Ammon's horn (tissue), 1 donor: ENCODE measurements around the gene CACNA1F.

ENCODE experiments used
- DNase-seq: peaks from one replicate; pipeline ENCODE4 v3.0.0-alpha.2; 2016; ENCODE audit warnings: low spot score

Gene CACNA1F

GRCh38 chrX:49198540-49199314 is 34.4 kb downstream of the CACNA1F start:
- DNase-seq, result no peak

- DNase-seq, result no peak
Observed at GRCh38 chrX:49197543-49198087, 35.5 kb downstream of the CACNA1F start.

- no peak for DNase-seq
Observed at GRCh38 chrX:49193542-49193964, 39.6 kb downstream of the CACNA1F start.

- no peak for DNase-seq
Observed at GRCh38 chrX:49192722-49193328, 40.3 kb downstream of the CACNA1F start.

GRCh38 chrX:49191574-49192011 is 41.5 kb downstream of the CACNA1F start:
- no peak for DNase-seq

- DNase-seq, result peak; percentile 99
Observed at GRCh38 chrX:49190821-49191573, 42.1 kb downstream of the CACNA1F start.

GRCh38 chrX:49189606-49190005 is 43.5 kb downstream of the CACNA1F start:
- DNase-seq, result no peak

- DNase-seq, result no peak
Observed at GRCh38 chrX:49188468-49189076, 44.6 kb downstream of the CACNA1F start.

- no peak for DNase-seq
Observed at GRCh38 chrX:49187526-49187925, 45.6 kb downstream of the CACNA1F start.

- DNase-seq, result no peak
Observed at GRCh38 chrX:49187028-49187394, 46.1 kb downstream of the CACNA1F start.

- DNase-seq, result peak; percentile 50
Observed at GRCh38 chrX:49186125-49187027, 46.8 kb downstream of the CACNA1F start, which contains the start of gene PRICKLE3. Gene PRICKLE3, minus strand, starts transcription at chrX:49186373. Its CDS starts 76 bp downstream, at chrX:49186297.

GRCh38 chrX:49184294-49185281 is 48.6 kb downstream of the CACNA1F start:
- DNase-seq, result peak; percentile 52

GRCh38 chrX:49183701-49184281 is 49.3 kb downstream of the CACNA1F start:
- no peak for DNase-seq

GRCh38 chrX:49179358-49179757 is 53.8 kb downstream of the CACNA1F start:
- DNase-seq, result no peak

- DNase-seq, result no peak
Observed at GRCh38 chrX:49178537-49178936, 54.6 kb downstream of the CACNA1F start.

- DNase-seq, result no peak
Observed at GRCh38 chrX:49177873-49178480, 55.2 kb downstream of the CACNA1F start.

- DNase-seq, result no peak
Observed at GRCh38 chrX:49177338-49177833, 55.8 kb downstream of the CACNA1F start.

- DNase-seq, result no peak
Observed at GRCh38 chrX:49176421-49177326, 56.5 kb downstream of the CACNA1F start.
